Colon (tissue), 2 donors: ENCODE results near the gene HPS4.
"Not testable (repeated sequence)": the region's sequence is repeated elsewhere in the genome, so short reads cannot be mapped to it uniquely, and the experiment has no call there.

Experiments
- FAIRE-seq: peaks from 2 replicates; lab custom pipeline; 2012; peaks lifted over from hg19 to GRCh38; lab: Jason Lieb, UNC
- donor health status: control.
- donor health status: control.

Gene HPS4

DNA sequence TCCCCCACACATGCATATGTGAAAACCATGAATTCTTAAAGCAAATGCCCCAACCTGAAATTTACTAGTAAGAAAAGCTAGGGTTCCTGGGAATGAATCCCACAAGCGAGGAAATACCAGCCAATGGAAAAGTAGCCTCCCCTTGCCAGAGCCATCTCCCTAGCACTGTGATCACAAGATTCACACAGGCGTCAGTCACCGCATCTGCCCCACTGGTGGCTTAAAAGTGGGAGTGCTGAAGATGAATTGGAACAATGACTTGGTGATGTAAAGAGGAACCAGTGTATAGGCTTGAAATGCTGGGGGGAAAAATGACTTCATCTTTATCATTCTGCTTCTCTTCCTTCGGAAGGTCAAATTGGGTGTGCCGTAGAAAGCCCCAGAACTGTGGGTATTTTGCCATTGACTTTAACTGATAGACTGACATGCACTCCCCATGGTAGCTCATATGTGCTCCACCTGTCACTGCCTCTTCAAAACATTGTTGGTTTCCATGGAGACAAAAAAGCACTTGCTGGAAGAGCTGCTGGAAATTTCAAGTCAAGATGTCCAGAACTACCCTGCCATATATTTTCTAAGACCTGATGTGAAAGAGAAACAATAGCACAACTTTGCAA is 73.8 kb downstream of the HPS4 start:
- FAIRE-seq, result no peak

- not testable (repeated sequence) for FAIRE-seq
Observed at GRCh38 chr22:26408562-26409220, 74.9 kb downstream of the HPS4 start.

DNA sequence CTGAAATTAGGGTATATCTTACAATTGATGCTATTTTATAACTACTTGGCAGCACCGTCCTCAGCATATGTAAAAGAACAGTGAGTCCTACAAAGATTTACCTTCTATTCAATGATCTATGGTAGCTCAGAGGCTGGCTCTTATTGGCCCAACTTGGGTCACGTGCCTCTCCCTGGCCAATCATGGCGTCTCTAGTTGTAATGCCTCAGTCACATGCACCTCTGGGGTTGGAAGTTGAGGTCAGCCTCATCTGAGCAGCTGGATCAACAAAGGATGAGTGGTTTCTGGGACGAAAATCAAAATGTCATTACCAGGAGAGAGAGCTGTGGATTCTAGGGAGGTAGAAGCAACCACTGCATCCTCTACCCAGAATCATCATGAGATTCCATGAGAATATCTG is 77.5 kb downstream of the HPS4 start:
- no peak for FAIRE-seq

DNA sequence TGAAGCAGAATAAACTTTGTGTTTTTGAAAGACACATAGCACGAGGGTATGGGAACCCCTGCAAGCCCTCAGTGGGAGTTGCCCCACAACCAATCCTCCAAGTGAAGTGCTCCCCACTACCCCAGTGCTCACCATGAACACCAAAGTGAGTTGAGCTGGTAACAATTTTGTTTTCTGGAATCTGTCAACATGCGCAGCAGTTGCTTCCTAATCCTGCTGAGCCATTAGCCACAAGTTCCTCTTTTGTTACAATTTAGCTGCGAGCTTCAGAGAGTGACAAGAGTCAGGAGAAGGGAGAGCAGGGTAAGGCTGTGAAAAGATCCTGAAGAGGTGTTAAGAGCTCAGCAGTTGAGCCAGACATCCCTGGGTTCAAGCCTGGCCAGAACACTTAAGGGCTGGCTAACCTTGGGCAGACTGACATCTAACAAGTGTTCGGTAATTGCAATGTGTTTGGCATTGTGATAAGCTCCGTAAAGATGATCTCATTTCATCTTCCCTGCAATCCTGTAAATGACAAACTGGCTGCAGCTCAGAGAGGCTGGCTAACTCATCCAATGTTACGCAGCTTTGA is 78.6 kb downstream of the HPS4 start:
- no peak for FAIRE-seq

DNA sequence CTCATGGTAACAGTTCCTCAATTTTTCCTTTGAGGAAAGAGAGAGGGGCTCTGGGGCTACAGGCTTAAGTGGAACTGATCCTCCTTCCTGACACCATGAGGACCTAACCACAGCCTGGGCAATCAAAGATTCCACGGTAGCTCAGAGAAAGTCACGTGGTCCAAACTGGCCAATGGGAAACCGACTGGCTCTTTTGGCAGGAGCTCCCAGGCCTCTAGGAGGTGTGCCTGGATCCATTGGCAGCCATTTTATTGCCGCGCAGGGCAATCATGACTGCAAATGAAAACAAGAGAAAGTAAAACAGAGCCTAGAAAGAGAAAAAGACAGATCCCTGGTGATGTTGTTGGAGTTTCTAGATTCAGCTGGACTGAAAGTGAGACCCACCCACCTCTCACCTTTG is 81.9 kb downstream of the HPS4 start:
- FAIRE-seq, result no peak
